Activated naive CD4-positive, alpha-beta T cell treated with anti-CD3 and anti-CD28 coated beads, Interleukin-2, amount 50 U/mL, for 72 hours (primary cell): ENCODE results near the gene POU4F3. TPM values are rescaled to one million over a fixed set of nuclear protein-coding genes. Genes with fewer than 3 reads are reported as not detected.

Experiments used
- ATAC-seq, 2 donors: fragments of 150-1000 bp; cut with Tn5 transposase; 2 replicates each; pipeline ENCODE4 v1.10.0; 2021; ENCODE audit warnings: mild to moderate bottlenecking in 2 of 2, moderate library complexity in 2 of 2
- DNase-seq, 2 donors: peaks; one replicate each; pipeline ENCODE4 v3.0.0; 2021 to 2022; ENCODE audit warnings: low spot score in 2 of 2
- H3K27ac Mint-ChIP-seq, 2 donors: one replicate each; pipeline ENCODE4 v1.8.0; 2022; ENCODE audit warnings: mild to moderate bottlenecking in 2 of 2, mixed read lengths in 2 of 2
- H3K36me3 Mint-ChIP-seq, 2 donors: one replicate each; pipeline ENCODE4 v1.8.0; 2022; ENCODE audit warnings: mixed read lengths in 2 of 2
- H3K9me3 Mint-ChIP-seq, 2 donors: one replicate each; pipeline ENCODE4 v1.8.0; 2022; ENCODE audit warnings: mixed read lengths in 2 of 2
- total RNA-seq, 2 donors: library from RNA; stranded (reverse); gene quantifications; one replicate each; pipeline ENCODE4 v1.2.3, GENCODE V29; 2022

The POU4F3 gene
- total RNA-seq, 2 donors from 2014 or later: not detected

GRCh38 chr5:146334074-146334533 is 4.5 kb upstream of the POU4F3 start:
- H3K36me3 Mint-ChIP-seq: peaks cover 5 to 9% of the 10 kb centered on the region in 2 donors
- H3K9me3 Mint-ChIP-seq: peaks cover 0 to 3% of the 10 kb centered on the region in 2 donors
- H3K27ac Mint-ChIP-seq: no peak overlapping the region
- no peak for ATAC-seq
- DNase-seq: no peak

DNA sequence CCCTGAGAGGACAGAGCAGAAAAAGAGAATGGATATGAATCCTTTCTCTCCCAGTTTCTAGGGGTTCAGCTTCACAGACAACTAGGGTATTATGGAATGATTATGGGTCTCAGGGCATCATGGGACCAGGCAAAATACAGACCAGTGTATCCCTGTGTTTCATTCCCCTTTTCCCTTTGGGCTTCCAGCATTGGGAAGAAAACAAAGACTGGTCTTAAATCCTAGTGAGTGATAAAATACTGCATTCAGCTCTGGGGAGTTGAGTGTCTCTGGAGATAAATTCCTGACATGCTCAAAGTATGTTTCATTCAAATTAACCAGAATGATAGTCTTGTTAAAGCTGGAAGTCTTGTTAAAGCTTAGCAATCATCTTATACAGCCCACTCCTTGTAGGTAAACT is 2.4 kb upstream of the POU4F3 start:
- ATAC-seq (no peak), DNase-seq (no peak)
- Mint-ChIP-seq H3K27ac (no peak overlapping the region), H3K9me3 (peaks cover 0 to 7% of the 10 kb centered on the region in 2 donors), H3K36me3 (peaks cover 15 to 17% of the 10 kb centered on the region in 2 donors)

GRCh38 chr5:146337264-146337904 is 1.3 kb upstream of the POU4F3 start:
- Mint-ChIP-seq H3K27ac (no peak overlapping the region), H3K9me3 (peaks cover 0 to 7% of the 10 kb centered on the region in 2 donors)
- ATAC-seq: no peak

GRCh38 chr5:146337928-146338327 is 711 bp upstream of the POU4F3 start:
- H3K27ac Mint-ChIP-seq: no peak overlapping the region
- ATAC-seq (no peak), DNase-seq (no peak)
- H3K9me3 Mint-ChIP-seq: peaks cover 0 to 7% of the 10 kb centered on the region in 2 donors
- H3K36me3 Mint-ChIP-seq: peaks cover 15 to 17% of the 10 kb centered on the region in 2 donors

More at GRCh38 chr5:146337264-146337904, 1.3 kb upstream of the POU4F3 start:
- peaks cover 15 to 17% of the 10 kb centered on the region in 2 donors for H3K36me3 Mint-ChIP-seq
- DNase-seq: no peak

GRCh38 chr5:146339715-146340259 is 1.1 kb downstream of the POU4F3 start:
- no peak for DNase-seq
- peaks cover 0 to 7% of the 10 kb centered on the region in 2 donors for H3K9me3 Mint-ChIP-seq
- H3K36me3 Mint-ChIP-seq: peaks cover 15 to 17% of the 10 kb centered on the region in 2 donors
- H3K27ac Mint-ChIP-seq: peak overlapping the region in 1 of 2 donors; percentile 22
- no peak for ATAC-seq

DNA sequence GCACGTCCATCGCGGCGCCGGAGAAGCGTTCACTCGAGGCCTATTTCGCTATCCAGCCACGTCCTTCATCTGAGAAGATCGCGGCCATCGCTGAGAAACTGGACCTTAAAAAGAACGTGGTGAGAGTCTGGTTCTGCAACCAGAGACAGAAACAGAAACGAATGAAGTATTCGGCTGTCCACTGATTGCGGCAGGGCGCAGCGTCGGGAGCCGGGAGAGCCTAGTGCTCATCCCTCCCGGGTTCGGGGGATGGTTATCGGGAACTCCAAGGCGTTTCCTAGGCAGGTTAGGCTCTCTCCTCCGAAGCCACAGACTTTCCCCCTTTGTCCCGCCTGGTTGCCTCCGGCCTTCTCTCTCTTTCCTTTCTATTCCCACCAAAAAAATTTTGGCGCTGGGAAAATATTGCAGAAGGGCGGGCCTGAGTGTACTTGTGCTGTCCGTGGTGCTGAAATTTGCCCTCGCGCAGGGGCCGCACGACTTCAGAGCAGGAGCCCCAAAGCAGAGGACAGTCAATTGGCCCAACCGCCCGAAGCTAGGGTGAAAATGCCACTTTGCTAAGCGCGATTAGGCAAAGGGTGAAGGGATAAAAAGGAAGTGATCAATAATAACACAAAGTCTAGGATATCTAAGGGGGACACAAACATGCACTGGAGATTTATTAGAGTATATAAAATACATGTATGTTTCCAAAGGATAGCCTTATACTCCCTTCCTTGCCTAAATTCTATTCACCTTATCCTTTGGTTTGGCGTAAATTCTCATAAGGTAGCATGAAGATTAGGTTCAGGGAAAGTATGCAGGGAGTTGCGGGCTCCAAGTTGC is 1.8 kb downstream of the POU4F3 start:
- H3K9me3 Mint-ChIP-seq: peaks cover 0 to 7% of the 10 kb centered on the region in 2 donors
- peak in 1 of 2 donors; percentile 59 for DNase-seq
- H3K36me3 Mint-ChIP-seq: peaks cover 15 to 17% of the 10 kb centered on the region in 2 donors
- peak in 1 of 2 donors; percentile 44 for ATAC-seq
- H3K27ac Mint-ChIP-seq: no peak overlapping the region

- Mint-ChIP-seq H3K9me3 (peaks cover 0 to 7% of the 10 kb centered on the region in 2 donors), H3K27ac (no peak overlapping the region), H3K36me3 (peaks cover 17 to 19% of the 10 kb centered on the region in 2 donors)
- ATAC-seq (no peak), DNase-seq (no peak)
These were observed 3.2 kb downstream of the POU4F3 start for GRCh38 chr5:146341854-146342253.

GRCh38 chr5:146342519-146342881 is 3.9 kb downstream of the POU4F3 start:
- H3K9me3 Mint-ChIP-seq: peaks cover 0 to 7% of the 10 kb centered on the region in 2 donors
- ATAC-seq (no peak), DNase-seq (no peak)
- H3K36me3 Mint-ChIP-seq: peaks cover 16 to 19% of the 10 kb centered on the region in 2 donors
- no peak overlapping the region for H3K27ac Mint-ChIP-seq

- ATAC-seq (no peak), DNase-seq (no peak)
- H3K27ac Mint-ChIP-seq: no peak overlapping the region
- peaks cover 0 to 4% of the 10 kb centered on the region in 2 donors for H3K9me3 Mint-ChIP-seq
- H3K36me3 Mint-ChIP-seq: peaks cover 10 to 15% of the 10 kb centered on the region in 2 donors
These were observed 4.5 kb downstream of the POU4F3 start for GRCh38 chr5:146342882-146343865.

GRCh38 chr5:146344155-146345118 is 5.8 kb downstream of the POU4F3 start:
- Mint-ChIP-seq H3K27ac (no peak overlapping the region), H3K9me3 (peaks cover 0 to 3% of the 10 kb centered on the region in 2 donors), H3K36me3 (peaks cover 5 to 11% of the 10 kb centered on the region in 2 donors)
- DNase-seq: no peak
- peak in 1 of 2 donors; percentile 40 for ATAC-seq

DNA sequence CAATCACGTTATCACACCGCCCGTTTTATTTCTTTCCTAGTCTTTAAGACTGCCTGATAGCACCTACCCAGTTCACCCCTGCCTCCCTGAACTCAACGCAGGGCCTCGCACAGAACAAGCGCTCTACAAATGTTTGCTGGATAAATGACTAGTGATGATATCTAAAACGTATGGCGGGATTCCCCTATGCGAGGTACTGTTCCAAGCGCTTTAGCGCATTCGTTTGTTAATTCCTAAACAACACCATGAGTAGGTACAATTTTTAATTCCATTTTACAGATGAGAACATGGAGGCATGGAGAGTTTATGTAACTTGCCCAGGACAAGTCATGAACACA is 6.6 kb downstream of the POU4F3 start:
- DNase-seq (no peak), ATAC-seq (peak in 1 of 2 donors; percentile 23)
- Mint-ChIP-seq H3K36me3 (peaks cover 0 to 5% of the 10 kb centered on the region in 2 donors), H3K9me3 (no peaks in the 10 kb centered on the region), H3K27ac (no peak overlapping the region)

DNA sequence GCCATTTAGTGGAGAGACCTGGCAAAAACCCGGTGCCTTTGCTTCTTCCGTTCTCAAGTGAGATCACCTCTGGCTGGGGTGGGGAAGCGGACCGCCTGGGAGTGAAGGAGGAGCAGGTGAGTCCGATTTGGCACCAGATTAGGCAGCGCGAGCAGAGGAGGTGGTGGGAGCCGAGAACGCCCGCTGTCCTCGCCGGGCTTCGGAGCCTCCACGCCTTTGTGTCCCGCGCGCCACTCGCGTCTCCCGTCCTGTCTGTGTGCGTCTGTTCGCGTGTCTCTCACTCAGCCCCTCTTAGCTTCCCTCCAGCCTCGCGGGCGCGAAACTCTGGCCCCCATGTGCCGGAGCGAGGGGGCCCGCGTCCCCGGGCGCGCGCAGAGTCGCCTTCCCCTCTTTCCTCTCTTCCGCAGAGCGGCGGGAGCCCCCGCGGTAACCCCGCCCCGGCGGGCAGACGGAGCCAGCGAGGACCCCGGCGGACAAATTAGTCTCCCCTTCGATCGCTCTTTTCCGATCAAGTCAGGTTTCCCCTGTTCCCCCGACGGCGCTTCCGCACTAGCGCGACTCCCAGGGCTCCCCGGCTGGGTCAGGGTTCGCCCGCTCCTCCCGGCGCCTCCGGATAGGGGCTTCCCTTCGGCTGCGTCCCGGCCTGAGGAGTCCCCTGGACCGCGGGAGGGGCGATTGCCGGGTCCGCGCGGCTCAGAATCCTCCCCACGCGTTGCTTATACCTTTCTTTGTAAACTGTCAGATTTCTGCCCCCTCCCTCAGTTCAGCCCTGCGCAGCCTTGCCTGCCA is 7.1 kb downstream of the POU4F3 start:
- H3K9me3 Mint-ChIP-seq: no peaks in the 10 kb centered on the region
- peak in 1 of 2 donors; percentile 25 for ATAC-seq
- H3K27ac Mint-ChIP-seq: no peak overlapping the region
- DNase-seq: no peak
- peaks cover 0 to 5% of the 10 kb centered on the region in 2 donors for H3K36me3 Mint-ChIP-seq

GRCh38 chr5:146357126-146357525 is 18.5 kb downstream of the POU4F3 start:
- H3K9me3 Mint-ChIP-seq: no peaks in the 10 kb centered on the region
- no peaks in the 10 kb centered on the region for H3K36me3 Mint-ChIP-seq
- H3K27ac Mint-ChIP-seq: no peak overlapping the region
- ATAC-seq: no peak
- DNase-seq: no peak

GRCh38 chr5:146359836-146360235 is 21.2 kb downstream of the POU4F3 start:
- no peaks in the 10 kb centered on the region for H3K36me3 Mint-ChIP-seq
- no peak for DNase-seq
- no peak for ATAC-seq
- H3K27ac Mint-ChIP-seq: no peak overlapping the region
- H3K9me3 Mint-ChIP-seq: no peaks in the 10 kb centered on the region
